Activated T-helper 1 cell treated with Interleukin-2 at 50 U/mL for 16 hours (primary cell): ENCODE measurements around the gene PKD2L1.
"Not testable (repeated sequence)": the region's sequence is repeated elsewhere in the genome, so short reads cannot be mapped to it uniquely, and the experiment has no call there.

Source experiments
- DNase-seq: peaks from one replicate; pipeline ENCODE4 v3.0.0-alpha.2; 2020; ENCODE audit warnings: low read depth

The PKD2L1 gene

DNA sequence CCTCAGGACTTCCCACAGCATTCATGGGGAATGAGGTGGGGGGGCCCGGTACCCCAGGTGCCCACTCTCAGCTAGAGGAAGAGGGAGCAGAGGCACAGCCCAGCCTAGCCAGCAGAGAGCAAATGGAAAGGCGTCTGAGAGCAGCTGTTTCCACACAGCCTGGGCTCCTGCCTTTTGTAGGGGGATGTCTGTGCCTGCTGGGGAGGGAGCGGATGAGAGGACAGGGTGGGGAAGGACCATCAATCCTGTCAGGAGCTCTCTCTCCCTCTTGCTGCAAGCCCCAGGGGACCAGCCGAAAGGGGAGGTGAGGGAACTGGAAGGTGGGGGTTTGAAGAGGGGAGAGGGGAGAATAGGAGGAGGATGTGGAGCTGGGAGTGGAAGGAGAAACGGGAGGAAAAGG is at the start of gene PKD2L1:
Gene PKD2L1, minus strand, starts transcription at position 150 of the 400 bp plus-strand sequence. Its CDS starts 125 bp downstream, at position 25.
- no peak for DNase-seq

- no peak for DNase-seq
These were observed 47.8 kb upstream of the PKD2L1 start for GRCh38 chr10:100377830-100378229.

- not testable (repeated sequence) for DNase-seq
These were observed 46.6 kb upstream of the PKD2L1 start for GRCh38 chr10:100376656-100377055.

DNA sequence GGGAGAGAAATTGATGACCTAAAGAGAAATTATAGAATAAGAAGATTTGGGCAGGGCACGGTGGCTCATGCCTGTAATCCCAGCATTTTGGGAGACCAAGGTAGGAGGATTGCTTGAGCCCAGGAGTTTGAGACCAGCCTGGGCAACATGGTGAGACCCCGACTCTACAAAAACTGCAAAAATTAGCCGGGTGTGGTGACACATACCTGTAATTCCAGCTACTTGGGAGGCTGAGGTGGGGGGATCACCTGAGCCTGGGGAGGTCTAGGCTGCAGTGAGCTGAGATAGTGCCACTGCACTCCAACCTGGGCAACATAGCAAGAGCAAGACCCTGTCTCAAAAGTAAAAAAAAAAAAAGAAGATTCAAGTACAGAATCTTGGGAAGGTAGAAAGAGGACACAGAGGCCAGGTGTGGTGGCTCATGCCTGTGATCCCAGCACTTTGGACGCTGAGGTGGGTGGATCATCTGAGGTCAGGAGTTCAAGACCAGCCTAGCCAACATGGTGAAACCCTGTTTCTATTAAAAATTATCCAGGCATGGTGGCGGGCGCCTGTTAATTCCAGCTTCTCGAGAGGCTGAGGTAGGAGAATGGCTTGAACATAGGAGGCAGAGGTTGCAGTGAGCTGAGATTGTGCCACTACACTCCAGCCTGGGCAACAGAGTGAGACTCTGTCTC is 44.8 kb upstream of the PKD2L1 start:
- not testable (repeated sequence) for DNase-seq

GRCh38 chr10:100374200-100374655 is 44.2 kb upstream of the PKD2L1 start:
- no peak for DNase-seq

GRCh38 chr10:100373298-100374199 is 43.5 kb upstream of the PKD2L1 start:
- DNase-seq, result peak; percentile 63

DNA sequence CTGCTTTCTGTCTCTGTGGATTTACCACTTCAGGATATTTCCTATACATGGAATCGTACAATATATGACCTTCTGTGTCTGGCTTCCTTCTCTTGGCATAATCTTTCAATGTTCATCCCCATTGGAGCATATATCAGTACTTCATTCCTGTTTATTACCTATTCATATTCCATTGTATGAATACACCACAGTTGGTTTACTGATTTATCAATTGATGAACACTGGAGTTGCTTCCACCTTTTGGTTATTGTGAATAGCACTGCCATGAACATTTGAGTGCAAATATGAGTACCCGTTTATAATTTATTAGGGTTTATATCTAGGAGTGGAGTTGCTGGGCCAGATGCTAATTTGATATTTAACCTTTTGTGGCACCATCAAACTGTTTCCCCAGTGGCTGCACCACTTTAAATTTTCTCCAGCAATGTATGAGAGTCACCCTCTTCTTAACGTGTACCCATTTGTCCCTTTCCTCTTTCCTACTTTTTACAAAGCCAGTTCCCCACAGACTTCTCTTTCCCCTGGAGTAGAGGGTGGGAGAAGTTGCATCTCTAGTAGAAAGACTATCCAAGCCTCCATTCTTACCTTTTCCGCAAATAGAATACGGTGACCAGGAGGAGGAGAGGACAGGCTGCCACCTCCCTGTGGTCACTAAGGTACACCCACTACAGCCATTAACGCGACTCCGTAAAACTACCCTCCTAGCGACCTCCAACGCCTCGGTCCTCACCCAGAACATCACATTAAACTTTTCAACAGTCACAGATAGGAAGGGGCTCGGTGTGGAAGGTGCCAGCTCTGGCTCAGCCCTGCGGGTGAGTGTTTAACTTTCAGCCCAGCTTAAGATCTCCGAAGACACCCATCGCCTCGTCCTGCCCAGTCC is 42.6 kb upstream of the PKD2L1 start:
- no peak for DNase-seq

GRCh38 chr10:100371482-100372027 is 41.5 kb upstream of the PKD2L1 start:
- DNase-seq, result no peak

DNA sequence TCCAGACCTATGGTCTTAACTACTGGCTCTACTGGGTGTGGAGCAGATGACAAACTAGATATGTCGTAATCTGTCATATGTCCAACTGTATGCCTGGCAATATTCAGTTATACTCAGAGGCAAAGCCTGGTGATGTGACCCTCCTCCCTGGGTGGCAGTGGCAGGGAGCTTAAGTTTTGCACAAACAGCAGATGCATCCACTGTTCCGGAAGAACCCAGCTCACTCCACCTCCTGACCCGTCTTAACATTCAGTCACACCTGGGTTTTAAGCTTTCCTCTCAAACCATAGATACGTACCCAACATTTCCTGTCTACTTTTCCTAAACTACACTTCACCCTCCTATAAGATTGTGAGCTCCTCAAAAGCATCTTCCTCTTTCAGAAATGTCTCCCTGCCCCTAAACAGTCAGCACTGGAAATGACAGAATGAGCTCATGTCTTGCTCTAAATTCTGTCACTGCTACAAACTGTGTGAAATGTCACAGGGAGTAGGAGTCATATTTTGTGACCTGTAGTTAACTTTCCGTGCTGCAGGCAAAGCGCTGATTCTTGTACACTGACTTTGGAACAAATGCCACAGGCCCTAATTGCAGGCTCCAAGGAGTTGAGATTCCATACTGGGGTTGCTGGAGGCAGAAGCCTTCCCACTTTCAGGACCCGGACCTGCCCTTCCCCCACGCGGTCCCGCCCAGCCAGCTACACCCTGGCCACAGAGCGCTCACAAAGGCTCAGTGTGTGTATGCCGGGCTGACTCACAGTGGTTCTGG is 40.9 kb upstream of the PKD2L1 start:
- DNase-seq, result peak; percentile 26

- no peak for DNase-seq
These were observed 38.7 kb upstream of the PKD2L1 start for GRCh38 chr10:100368721-100369120.

DNA sequence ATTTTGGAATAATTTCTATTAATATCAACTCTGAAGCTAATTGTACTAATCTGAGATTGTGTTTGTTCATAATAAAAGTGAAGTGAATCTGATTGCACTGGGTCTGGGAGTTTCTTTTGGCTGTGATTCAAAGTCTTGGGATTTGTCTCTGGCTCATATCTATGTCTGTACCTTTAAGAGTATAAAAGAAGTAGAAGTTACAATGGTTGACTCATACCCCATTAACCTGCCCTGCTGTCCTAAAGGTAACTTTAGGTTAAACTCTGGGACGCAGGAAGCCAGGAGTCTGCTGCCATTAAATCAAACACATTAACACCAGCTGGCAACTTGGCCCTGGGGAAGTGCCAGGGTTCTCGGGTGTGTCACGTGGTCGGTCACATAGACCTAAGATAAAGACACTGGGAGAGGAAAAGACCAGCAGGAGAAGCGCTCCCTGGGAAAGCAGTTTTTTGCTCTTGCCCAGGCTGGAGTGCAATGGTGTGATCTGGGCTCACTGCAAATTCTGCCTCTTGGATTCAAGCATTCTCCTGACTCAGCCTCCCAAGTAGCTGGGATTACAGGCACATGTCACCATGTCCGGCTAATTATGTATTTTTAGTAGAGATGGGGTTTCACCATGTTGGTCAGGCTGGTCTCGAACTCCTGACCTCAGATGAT is 34.8 kb upstream of the PKD2L1 start:
- no peak for DNase-seq

DNA sequence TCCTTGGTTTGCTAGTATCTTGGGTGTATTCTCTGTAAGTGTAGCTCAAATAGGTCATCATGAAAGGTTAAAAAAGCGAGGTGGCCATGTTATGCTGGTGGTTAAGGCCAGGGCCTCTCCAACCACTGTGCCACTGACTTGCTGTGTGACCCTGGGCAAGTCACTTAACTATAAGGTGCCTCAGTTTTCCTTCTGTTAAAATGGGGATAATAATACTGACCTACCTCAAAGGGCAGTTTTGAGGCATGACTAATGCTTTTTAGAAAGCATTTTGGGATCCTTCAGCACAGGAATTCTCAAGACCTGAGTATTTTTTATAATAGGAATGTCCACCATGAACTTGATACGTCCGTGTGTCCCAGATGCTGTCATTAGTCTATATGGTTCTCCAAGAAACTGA is 34.1 kb upstream of the PKD2L1 start:
- no peak for DNase-seq

DNA sequence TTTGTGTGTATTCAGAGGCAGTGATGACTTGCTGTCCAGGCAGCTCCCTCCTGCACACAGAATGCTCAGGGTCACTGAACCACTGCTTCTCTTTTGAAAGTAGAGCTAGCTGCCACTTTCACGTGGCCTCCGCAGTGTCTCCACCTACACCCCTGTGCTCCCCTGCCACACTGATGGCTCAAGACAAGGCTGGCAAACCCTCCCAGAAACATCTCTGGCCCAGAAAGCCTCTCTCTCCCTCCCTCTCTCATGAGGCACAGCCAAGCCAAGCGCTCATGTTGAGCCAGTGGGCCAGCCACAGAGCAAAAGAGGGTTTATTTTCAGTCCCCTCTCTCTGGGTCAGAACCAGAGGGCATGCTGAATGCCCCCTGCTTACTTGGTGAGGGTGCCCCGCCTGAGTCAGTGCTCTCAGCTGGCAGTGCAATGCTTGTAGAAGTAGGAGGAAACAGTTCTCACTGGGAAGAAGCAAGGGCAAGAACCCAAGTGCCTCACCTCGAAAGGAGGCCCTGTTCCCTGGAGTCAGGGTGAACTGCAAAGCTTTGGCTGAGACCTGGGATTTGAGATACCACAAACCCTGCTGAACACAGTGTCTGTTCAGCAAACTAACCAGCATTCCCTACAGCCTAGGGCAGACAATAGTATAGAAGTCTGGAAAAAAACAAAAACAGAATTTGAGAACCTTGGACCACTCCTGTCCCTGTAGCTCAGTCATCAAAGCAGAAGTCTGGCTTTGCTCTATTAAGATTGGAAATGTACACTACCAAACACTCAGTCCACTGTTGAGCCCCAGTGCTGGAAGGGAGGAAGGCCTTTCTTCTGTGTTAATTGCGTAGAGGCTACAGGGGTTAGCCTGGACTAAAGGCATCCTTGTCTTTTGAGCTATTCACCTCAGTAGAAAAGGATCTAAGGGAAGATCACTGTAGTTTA is 32.8 kb upstream of the PKD2L1 start:
- DNase-seq, result no peak

DNA sequence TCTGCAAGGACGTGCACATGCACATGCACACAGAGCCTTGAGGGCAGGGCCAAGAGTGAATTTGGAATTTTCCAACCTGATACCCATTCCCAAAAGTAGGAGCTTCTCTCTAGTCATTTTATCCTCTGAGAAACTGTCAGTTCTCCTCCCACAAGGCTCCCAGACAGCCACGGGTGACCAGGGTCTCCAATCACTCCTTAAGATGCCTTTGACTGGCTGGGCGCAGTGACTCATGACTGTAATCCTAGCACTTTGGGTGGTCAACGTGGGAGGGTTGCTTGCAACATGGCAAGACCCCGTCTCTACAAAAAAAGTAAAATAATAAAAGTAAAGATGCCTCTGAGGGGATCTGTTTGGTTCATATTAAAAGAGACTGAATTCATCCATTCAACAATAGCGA is 30.2 kb upstream of the PKD2L1 start:
- no peak for DNase-seq

- no peak for DNase-seq
These were observed 29.6 kb upstream of the PKD2L1 start for GRCh38 chr10:100359529-100360150.

DNA sequence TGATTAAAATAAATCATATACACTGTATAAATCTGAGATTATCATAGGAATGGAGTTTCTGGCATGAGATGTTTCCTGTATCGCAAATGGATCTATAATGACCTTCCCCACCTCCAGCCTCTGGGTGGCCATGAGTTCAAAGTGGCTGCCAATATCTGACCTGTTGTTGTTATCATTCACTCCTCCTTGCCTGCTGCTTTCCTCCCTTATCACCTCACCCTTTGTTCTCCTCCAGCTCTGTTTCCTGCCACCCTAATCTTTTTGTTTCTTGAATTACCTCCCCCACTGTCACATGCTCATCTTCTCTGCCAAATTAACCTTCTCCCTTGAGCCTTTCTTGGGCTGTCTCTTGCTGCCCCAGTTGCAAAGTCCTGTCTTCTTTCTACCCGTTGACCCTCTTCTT is 29.0 kb upstream of the PKD2L1 start:
- no peak for DNase-seq

- no peak for DNase-seq
These were observed 27.2 kb upstream of the PKD2L1 start for GRCh38 chr10:100357059-100357858.
